HG03442 (cell line): ENCODE data around the gene MINDY1.

Experiments
- ATAC-seq: cut with Tn5 transposase; IDR thresholded peaks from one replicate; pipeline ENCODE4 v1.9.1; 2021; ENCODE audit warnings: mild to moderate bottlenecking, moderate library complexity; ENCODE audit not compliant: unreplicated experiment

MINDY1 gene

DNA sequence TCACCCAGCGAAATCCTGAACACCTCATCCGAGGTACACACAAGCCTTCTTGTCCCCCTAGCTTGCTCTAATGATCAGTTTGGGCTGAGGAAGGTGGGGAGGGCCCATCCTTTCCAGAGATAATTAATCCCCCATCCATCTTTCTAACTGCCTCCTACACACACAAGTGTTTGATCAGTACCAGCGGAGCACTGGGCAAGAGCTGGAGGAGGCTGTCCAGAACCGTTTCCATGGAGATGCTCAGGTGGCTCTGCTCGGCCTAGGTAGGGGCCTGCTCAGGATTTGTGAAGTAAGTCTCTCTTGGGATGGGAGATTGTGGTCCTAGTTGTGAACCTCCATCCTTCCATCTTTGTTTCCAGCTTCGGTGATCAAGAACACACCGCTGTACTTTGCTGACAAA lies 18.8 kb downstream of the MINDY1 start:
- ATAC-seq, result no peak

GRCh38 chr1:150985179-150985825 lies 21.4 kb downstream of the MINDY1 start:
- no peak for ATAC-seq

DNA sequence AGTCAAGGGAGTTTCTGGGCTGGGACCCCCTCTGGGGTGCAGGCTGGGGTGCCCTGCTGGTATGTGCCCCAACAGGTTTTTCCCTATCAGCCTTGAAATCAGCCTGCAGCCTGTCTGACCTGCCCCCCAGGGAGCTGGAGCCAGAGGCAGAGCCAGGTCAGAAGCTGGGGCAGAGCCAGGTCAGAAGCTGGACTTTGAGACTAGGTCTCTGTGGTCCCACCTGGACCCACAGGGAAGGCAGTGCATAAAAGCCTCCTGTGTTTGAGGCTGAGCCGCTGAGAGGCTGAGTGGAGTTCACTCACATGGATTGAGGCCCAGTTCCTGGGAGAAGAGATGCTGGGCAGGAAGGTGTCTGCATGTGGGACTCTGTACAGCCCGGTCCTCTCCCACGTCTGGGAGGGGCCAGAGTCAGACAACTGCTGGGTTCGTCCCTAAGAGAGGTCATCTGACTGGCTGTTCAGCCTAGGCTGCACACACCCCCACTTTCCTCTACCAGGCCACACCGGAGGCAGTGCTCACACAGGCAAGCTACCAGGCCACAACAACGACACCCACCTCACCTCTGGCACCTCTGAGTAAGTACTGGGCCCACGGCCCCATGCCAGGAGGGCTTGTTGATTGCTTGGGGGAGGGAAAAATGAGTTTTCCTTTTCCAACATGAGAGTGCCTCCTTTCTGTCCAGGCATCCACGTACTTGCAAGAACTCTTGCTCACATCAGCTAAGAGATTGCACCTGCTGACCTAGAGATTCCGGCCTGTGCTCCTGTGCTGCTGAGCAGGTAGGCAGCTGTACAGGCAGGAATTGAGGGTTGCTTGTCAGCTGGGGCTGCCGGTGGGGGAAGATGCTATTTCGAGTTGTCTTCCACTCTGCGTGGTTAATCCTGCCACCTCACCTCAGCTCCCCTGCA lies 24.6 kb downstream of the MINDY1 start, which contains the start of gene ANXA9:
Gene ANXA9 (plus strand): TSS at position 488 of the 908 bp plus-strand sequence. CDS start 814 bp downstream, outside the sequence.
- no peak for ATAC-seq

GRCh38 chr1:150981177-150981804 lies 25.4 kb downstream of the MINDY1 start:
- no peak for ATAC-seq

DNA sequence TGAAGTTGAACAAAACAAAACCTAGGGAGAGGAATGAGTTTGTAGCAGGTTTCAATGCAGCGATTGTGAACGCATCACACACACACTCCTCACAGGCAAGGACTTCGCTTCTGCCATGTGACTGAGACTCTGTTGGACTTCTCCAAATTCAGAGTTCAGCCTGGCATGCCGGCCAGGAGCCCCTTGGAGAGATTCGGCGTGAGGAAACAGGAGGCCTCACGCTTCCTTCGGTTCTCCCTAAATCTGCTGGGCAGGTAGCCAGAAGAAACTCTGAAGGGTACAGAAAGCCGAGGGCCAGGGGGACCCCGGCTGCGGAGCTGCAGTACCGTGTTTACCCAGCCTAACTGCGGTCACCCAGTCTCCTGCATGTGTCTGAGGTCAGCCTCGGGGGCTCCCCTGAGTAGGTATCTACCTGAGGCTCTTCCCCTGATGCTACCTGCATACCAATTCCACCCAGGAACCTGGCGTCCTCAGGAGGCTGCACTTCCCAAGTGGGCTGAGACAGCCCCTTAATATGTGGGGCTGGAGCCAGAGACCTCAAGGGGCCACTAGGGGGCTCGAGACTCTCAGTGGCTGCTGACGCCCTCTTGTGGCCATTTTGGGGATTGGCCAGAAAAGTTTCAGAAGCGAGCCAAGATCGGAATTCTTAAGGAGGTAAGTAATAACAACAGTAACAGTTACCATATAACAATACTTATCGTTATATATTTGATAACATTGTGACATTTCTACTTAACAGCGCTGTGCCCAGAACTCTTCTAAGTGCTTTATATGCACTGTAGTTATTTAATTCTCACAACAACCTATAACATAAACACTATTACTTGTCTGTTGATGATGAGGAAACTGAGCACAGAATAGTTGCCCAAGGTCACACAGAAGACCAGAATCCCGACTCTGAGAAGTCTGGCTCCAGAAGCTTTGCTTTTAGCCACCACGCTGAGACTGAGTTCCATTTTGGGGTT lies 27.3 kb downstream of the MINDY1 start:
- ATAC-seq, result peak; percentile 39

- no peak for ATAC-seq
Measured at GRCh38 chr1:150976879-150977694, 29.6 kb downstream of the MINDY1 start.

- ATAC-seq, result no peak
Measured at GRCh38 chr1:150976401-150976821, 30.3 kb downstream of the MINDY1 start.

- peak; percentile 55 for ATAC-seq
Measured at GRCh38 chr1:150974580-150975478, 31.9 kb downstream of the MINDY1 start, which contains the start of gene CERS2. CERS2 (minus strand) TSS chr1:150974835; CDS start chr1:150969090, 5,745 bp downstream.

- peak; percentile 43 for ATAC-seq
Measured at GRCh38 chr1:150973836-150974579, 32.7 kb downstream of the MINDY1 start.

- ATAC-seq, result no peak
Measured at GRCh38 chr1:150973258-150973835, 33.4 kb downstream of the MINDY1 start.

GRCh38 chr1:150972417-150972940 lies 34.2 kb downstream of the MINDY1 start:
- ATAC-seq, result no peak

DNA sequence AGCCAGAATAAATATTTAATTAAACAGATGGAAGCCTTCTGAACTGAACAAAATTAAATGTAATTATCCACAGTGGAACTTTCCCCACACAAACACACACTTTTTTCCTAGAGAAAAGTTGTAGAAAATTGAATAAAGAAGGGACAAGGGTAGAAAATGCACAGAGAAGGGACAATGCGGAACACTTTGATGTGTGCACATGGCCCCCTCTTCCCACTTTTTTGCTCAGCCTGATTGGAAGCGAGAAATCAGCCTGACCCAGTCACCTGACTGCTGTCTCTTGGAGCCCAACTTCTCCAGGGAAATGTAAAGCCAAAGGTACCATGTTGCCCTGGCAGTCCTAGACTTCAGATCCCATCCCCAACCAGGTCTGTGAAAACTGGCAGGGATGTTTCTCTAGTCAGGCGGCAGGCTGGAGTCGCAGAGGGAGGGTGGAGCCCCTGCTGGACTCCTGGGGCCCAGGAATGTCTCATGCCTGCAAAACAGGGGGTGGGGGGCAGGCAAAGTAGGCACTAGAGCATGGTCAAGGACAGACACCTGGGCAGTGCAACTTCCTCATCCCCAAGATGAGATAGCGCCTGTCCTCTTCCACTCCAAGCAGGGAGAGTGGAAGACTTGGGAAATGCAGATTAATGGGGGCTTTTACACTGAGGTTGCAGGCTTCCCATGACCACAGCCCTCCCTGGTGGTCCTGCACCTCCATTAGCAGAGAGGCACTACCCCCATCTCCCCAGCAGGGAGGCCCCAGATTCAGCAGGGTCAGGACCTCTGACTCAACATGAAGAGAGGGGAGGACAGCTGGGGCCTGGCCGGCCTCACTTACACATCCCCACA lies 34.9 kb downstream of the MINDY1 start:
- ATAC-seq, result no peak

DNA sequence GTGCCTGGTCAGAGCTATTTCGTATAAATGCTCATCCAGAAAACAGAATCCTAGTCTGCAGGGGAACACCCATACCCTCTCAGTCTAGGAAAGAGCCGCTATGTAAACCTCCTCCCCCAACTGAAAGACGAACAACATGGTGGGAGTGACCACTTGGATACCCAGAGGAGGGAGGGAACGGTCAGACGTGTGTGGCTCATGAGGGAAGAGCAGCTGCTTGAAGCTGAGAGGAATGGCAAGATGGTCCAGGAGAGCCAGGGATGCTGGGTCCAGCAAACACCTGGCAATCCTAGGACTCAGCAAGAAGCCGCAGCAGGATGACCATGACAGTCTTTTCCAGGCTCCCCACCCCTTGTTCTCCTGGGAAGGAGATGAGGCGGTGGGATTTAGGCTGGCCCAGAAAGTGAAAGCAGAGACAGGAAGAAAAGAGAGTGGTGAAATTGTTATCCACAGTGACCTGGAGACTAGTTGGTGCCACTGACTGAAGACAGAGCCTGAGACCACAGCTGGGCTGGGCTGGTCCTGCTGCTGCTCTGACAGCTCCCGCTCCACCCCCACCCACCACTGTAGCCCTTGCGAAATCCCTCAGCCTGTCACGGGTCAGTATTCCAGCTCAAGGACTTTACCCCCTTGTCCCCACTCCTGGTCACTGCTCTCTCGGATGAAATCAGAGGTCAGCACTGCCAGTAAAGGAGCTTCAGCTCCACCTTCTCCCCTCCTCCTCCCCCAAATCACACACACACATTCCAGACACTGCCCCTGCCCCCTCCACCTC lies 35.7 kb downstream of the MINDY1 start:
- ATAC-seq, result no peak

GRCh38 chr1:150969626-150970025 lies 37.1 kb downstream of the MINDY1 start:
- ATAC-seq, result no peak

GRCh38 chr1:150968491-150968890 lies 38.2 kb downstream of the MINDY1 start:
- no peak for ATAC-seq
